ENCODE measurements around the gene MAEA.
"Not testable (repeated sequence)": the region's sequence is repeated elsewhere in the genome, so short reads cannot be mapped to it uniquely, and the experiment has no call there.

Gene MAEA

DNA sequence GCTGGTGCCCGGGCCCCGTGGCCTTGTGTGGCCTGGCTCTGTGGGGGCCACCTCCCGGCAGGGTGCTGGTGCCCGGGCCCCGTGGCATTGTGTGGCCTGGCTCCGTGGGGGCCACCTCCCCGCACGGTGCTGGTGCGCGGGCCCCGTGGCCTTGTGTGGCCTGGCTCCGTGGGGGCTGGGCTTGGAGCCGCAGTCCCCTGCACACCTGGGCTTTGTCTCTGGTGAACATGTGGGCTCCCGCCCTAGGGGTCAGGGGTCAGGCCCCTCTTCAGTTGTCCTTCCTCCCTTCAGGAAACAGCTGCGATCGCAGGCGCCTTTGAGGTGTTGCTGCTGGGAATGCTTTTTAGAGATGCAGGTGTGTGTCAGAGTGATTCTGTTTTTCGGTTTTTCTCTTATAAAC is 74.5 kb downstream of the MAEA start:
- no peak for DNase-seq (ENCODE audit: low read depth in 1 of 2, low spot score in 1 of 2)

DNA sequence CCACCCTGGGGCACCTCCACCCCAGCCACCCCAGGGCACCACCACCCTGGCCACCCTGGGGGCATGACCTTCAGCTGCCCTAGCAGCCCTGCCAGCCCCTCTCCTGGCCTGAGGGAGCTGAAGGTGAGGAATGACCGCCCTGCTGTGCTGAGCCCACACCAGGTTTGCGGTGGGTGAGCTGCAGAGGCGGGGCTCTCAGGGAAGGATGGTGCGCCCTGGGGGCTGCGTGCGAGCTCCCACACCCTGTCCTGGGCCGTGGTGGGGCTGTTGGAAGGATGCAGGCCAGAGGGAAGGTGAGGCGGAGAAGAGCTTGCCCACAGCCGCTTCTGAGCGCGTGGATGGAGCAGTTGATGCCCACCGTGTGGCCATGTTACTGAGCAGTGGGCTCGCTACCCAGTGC is 75.1 kb downstream of the MAEA start:
- no peak for DNase-seq (ENCODE audit: low read depth in 1 of 2, low spot score in 1 of 2)

DNA sequence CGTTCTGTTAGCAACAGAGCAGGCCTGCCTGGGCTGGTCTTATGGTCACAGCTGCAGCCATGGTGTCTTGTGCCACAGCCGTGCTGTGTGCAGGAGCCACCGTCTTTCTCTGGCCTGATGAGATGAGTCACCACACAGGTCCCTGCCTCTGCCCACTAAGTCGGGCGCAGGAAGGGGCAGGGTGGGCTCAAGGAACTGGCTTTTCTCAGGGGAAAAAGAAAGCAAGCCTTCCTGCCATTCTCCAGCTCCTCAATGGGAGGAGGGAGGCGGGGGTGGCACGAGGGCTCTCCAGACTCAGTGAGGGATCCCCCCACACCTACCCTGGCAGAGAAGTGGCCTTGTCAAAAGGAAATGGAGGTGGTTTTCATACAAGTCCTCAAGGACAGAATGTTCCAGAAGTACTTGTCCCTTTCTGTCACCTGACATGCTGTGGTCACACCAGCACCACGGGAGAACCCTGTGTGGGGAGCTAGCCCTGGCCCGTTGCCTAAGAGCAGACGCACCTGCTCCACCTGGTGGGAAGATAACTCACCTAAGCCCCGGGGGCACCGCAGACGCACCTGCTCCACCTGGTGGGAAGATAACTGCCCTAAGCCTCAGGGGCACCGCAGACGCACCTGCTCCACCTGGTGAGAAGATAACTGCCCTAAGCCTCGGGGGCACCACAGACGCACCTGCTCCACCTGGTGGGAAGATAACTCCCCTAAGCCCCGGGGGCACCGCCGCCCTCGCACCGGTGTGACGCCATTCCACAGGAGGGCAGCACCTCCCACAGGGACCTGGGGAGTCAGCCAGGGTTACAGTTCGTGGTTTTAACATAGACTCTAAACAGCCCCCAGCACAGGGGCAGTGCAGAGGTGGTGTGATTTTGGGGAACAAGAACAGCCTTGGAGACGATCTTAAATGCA is 75.8 kb downstream of the MAEA start:
- DNase-seq (ENCODE audit: low read depth in 1 of 2, low spot score in 1 of 2), result no peak

DNA sequence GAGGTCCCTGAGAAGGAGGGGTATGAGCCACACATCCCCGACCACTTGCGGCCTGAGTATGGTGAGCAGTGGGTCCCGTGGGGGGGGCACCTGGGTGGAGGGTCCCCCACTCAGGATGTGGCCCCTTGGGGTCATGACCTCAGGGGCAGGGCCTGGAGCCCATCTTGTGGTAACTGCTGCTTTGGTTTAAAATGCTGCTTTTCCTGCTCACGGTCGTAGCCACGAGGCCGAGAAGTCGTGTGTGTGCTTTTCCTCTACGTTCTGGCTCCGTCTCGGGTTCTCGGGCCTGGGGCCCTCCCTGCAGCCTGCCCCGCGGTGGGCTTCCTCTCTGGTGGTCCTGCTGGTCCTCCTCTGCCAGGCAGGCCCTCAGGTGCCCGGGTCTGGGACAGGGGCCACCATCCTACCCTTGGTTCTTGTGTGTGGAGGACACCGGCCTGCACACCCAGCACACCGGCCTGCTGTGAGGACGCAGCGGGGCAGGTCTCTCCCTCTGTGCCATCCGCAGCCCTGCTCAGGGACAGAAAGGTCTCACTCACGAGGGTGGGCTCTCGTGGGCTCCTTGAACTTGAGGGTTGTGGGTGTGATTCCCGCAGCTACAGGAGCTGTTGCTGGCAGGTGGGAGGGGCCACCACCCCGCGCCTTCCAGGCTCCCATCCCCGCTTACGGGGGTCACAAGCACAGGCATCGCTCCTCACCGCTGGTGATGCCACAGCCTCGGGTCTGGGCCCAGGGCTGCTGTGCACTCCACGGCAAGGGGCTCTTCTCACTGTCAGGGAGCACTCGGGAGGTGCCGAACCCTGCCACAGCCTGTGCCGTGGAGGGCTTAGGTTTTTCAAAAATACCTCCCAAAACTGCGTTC is 76.9 kb downstream of the MAEA start:
- no peak for DNase-seq (ENCODE audit: low read depth in 1 of 2, low spot score in 1 of 2)

- no peak for DNase-seq (ENCODE audit: low read depth in 1 of 2, low spot score in 1 of 2)
Measured at GRCh38 chr4:1367230-1367935, 77.7 kb downstream of the MAEA start.

DNA sequence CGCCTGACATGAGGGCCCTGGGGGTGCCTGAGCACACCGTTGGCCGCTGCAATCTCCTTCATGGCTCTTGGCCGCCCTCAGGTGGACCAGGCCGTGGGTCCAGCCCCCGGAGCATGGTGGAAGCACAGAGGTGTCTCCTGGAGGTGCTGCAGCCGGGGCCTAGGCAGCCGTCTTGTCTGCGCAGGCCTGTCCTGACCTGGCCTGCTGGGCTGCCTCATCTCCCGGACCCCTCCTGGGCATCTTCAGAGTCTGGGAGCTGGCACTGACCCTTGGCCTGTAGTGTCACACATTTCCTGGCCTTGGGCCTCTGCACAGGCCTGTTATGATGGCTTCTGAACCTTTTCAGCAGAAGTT is 78.2 kb downstream of the MAEA start:
- DNase-seq (ENCODE audit: low read depth in 1 of 2, low spot score in 1 of 2), result no peak

- no peak for DNase-seq (ENCODE audit: low read depth in 1 of 2, low spot score in 1 of 2)
Measured at GRCh38 chr4:1368421-1369090, 78.9 kb downstream of the MAEA start.

DNA sequence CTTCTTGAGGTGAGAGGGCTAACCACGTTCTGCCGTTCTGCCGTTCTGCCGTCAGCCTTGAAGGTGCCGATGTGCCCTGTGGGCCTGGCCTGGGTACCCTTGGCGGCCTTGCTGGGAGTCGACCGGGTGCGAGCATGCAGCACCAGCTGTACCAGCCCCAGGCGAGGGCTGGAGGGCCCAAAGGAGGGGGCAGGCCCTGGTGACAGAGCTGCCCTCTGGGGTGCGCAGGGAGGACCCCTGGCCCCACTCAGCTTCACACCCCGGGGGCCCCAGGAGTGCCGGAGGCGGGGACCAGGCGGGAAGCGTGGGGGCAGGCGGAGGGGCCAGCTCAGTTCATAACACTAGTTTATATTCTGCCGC is 79.4 kb downstream of the MAEA start:
- DNase-seq (ENCODE audit: low read depth in 1 of 2, low spot score in 1 of 2), result no peak

DNA sequence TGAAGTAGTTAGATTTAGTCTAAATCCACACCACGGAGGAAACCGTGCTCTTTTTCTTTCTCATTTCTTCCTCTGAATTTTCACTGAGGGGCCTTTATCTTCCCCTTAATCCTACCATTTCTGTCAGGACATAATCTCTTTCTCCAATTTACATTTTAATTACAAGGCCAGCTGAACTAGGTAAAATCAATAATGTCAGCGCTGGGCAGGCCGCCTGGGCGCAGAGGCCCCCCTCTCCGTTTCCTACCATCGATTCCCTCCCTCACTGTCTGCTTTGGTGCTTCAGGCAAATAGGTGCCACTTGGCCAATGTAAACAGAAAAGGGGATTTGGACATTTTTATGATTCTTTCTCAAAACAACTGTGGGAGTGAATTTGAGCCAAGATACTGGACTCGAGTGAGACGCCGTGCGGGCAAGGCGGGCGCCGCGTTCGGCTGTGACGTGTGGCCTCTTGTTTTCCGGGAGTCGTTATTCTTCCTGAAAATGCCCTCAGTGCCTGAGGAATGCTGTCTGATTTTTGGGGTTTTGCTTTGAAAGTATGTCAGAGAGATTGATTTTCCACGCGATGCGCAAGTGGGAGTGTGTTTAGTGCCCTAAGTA is 79.9 kb downstream of the MAEA start:
- no peak for DNase-seq (ENCODE audit: low read depth in 1 of 2, low spot score in 1 of 2)

DNA sequence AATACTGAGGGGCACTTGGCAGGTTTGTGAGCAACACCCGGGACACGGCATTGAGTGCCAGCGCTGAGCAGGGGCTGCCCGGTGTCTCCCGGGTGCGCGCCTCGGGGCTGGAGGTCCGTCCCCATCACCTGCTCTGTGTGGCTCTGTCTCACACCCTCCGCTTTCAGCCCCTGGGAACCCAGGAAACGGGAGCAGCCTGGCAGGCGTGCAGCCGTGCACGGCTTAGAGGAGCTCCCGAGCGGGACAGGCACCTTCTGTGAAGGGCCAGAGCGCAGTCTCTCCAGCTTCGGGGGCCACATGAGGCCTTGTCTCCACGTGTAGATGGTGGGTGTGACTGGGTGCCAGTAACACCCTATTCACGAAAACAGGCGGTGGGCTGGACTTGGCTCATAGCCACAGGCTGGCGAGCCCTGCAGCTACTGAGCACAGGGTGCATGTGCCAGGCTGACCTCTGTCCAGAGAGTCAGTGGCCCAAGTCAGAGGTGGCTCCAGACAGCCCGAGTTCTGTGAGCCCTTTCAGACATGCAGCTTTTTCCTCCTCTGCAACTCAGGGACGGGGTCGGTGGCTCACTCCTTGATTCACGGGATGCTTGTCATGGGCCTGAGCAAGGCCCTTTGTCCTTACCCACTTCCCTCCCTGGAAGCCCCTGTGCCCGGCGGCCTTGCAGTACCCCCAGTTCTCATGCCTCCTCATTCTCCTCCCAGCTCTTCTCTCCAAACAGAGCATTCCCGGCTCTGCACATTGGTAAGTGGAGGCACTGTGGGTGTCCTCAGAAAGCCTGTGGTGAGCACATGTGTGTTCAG is 80.8 kb downstream of the MAEA start:
- DNase-seq (ENCODE audit: low read depth in 1 of 2, low spot score in 1 of 2), result no peak

DNA sequence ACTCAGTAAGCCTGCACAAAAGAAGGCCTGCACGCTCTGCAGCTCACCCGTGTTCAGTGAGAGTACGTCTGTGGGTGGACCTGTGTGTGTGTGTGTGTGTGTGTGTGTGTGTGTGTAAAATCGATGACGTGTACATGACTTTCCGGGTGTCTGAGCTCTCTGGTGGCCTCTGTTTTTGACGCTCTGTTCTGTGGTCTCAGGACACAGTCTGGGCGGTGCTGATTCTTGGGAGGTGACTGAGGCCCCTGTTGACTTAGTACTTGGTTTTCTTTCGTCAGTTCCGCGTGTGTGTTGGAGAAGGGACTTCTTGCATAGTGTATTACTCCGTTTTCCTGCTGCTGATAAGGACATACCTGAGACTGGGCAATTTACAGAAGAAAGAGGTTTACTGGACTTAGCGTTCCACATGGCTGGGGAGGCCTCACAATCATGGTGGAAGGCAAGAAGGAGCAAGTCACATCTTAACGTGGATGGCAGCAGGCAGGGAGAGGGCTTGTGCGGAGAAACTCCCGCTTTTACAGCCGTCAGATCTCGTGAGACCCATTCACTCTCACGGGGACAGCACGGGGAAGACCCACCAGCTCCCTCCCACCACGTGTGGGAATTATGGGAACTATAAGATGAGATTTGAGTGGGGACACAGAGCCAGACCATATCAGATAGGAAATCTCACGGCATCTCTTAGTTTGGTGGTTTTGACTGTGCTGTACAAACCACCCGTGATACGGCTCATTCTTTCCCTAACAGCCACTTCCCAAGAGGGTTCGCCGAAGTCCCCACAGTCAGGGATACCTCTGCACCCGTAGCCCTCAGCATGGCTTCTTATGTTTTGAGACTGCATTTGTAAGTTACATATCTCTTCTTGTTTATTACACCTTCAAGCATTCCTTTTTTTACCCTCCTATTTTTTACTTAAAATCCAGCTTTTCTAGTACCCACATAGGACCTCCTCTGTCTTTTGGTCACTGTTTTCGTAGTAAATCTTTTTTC is 81.8 kb downstream of the MAEA start:
- no peak for DNase-seq (ENCODE audit: low read depth in 1 of 2, low spot score in 1 of 2)

GRCh38 chr4:1372576-1372975 is 82.9 kb downstream of the MAEA start:
- DNase-seq (ENCODE audit: low read depth in 1 of 2, low spot score in 1 of 2), result not testable (repeated sequence)

DNA sequence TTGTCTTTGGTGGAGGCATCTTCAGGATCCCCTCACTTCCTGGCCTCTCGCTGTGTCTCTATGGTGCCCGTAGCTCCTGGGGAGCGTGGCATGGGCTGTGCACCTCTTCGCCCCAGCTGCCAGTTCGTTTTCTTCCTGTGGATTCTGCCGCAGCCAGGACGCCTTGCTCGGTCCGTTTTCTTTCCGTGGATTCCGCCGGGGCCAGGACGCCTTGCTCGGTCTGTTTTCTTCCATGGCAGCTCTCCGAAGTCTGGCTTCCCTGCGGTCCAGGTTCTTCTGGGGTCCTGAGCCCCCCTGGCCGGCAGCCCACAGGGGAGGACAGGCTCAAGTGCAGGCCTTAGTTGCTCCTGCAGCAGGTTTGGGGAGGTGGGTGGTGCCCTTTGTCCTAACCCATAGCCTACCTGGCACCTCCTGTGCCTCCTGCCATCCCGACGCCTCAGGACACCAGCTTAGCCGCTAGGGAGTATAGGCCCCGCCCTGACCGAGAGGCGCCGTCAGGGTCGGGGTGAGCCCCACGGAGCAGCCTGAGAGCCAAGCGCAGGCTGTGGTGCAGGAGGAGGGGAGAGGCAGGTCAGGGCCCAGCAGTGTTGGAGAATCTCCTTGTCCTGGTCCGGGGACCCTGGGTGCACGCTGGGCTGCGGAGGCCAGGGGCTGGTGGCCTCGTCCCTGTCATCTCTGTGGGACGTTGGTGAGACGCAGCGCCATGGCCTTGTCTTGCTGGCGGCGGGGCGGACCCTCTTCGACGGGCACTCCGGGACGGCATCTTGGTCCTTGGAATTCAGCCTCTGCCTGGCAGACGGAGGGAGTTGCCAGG is 84.4 kb downstream of the MAEA start:
- DNase-seq (ENCODE audit: low read depth in 1 of 2, low spot score in 1 of 2), result no peak

GRCh38 chr4:1374706-1375045 is 85.0 kb downstream of the MAEA start:
- DNase-seq (ENCODE audit: low read depth in 1 of 2, low spot score in 1 of 2), result no peak

- no peak for DNase-seq (ENCODE audit: low read depth in 1 of 2, low spot score in 1 of 2)
Measured at GRCh38 chr4:1375051-1375721, 85.5 kb downstream of the MAEA start.

DNA sequence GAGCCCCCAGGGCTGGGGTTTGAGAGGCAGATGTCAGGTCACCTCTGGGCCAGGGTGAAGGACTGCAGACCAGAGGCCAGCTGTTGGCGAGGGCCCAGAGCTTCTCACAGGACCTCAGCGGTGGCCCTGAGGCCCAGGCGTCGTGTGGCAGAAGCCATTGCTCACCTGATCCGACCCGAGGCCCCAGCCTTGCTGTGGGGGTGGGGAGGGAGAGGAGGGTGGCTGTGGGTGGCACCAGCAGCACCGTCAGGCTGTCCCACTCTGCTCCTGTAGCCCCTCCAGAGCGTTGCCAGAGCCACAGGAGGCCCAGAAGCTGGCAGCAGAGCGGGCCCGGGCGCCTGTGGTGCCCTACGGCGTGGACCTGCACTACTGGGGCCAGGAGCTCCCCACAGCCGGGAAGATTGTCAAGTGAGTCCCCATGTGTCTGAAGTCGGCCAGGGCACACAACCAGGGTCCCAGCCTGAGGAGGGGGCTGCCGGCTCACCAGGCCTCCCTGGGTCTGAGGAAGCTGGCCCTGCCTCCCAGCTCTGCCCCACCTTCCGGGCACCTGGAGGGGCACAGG is 86.2 kb downstream of the MAEA start:
- no peak for DNase-seq (ENCODE audit: low read depth in 1 of 2, low spot score in 1 of 2)

- no peak for DNase-seq (ENCODE audit: low read depth in 1 of 2, low spot score in 1 of 2)
Measured at GRCh38 chr4:1376391-1376840, 86.7 kb downstream of the MAEA start.
